ENCODE measurements around the gene NEU3.

DNA sequence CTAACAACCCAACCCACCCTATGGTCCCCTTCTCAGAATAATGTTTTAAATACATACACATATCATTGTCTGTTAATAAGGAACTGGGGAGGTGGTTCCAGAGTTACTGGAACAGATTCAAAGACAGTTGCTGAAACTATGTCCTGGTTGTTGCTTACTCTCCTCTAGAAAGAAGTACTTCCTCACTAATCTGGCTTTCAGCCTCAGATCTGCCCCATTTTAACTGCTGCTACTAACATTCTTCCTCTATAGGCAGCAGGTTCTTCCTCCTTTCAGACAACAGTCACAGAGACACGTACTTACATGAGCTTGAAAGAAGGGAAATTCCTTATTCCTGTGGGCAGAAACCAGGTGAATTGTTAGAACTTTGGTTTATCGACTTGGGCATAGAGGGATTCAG, 8.1 kb upstream of the NEU3 start:
- no peak for TF ChIP-seq EZH2 (IDR thresholded peaks at IDR 0.05)
- no peak for TF ChIP-seq POLR2AphosphoS5 (IDR thresholded peaks at IDR 0.05; ENCODE audit: borderline replicate concordance, low read depth, low read length)
